OCI-LY1 (cell line): ENCODE results near the gene STAT5B.

Experiments used
- H2AFZ ChIP-seq: fragments of 200-600 bp; sonication (generic), shearing (Covaris generic); 2 replicates; pipeline ENCODE4 v1.6.0; 2014; ENCODE audit warnings: antibody characterized with exemption, mild to moderate bottlenecking, low read length
- H3F3A ChIP-seq: fragments of 200-600 bp; sonication (generic), shearing (Covaris generic); 2 replicates; pipeline ENCODE4 v1.6.0; 2014; ENCODE audit warnings: mild to moderate bottlenecking, antibody characterized with exemption, low read length, moderate library complexity; ENCODE audit not compliant: insufficient read depth
- H3K27ac ChIP-seq: fragments of 200-600 bp; sonication (generic); 2 replicates; pipeline ENCODE4 v1.5.1; 2014; ENCODE audit warnings: low read length, mixed run types, mild to moderate bottlenecking, low read depth; ENCODE audit not compliant: poor library complexity, severe bottlenecking
- H3K27me3 ChIP-seq: fragments of 200-600 bp; sonication (generic); 2 replicates; pipeline ENCODE4 v1.6.0; 2014; ENCODE audit warnings: antibody characterized with exemption, mild to moderate bottlenecking, low read length, moderate library complexity; ENCODE audit not compliant: insufficient read depth
- H3K36me3 ChIP-seq: fragments of 200-600 bp; sonication (generic); 2 replicates; pipeline ENCODE4 v1.6.1; 2014; ENCODE audit warnings: mild to moderate bottlenecking, antibody characterized with exemption, low read length, moderate library complexity, mixed read lengths; ENCODE audit not compliant: insufficient read depth
- H3K4me1 ChIP-seq: fragments of 200-600 bp; sonication (generic); 2 replicates; pipeline ENCODE4 v1.5.1; 2014; ENCODE audit warnings: mild to moderate bottlenecking, low read length, moderate library complexity; ENCODE audit not compliant: insufficient read depth, severe bottlenecking
- H3K4me2 ChIP-seq: fragments of 200-600 bp; sonication (generic), shearing (Covaris generic); 2 replicates; pipeline ENCODE4 v1.6.1; 2014; ENCODE audit warnings: low read length
- H3K4me3 ChIP-seq: fragments of 200-600 bp; sonication (generic); 2 replicates; pipeline ENCODE4 v1.5.1; 2014; ENCODE audit warnings: low read length, low read depth, mild to moderate bottlenecking, mixed read lengths; ENCODE audit not compliant: poor library complexity, severe bottlenecking
- H3K79me2 ChIP-seq: fragments of 200-600 bp; shearing (Covaris generic); 2 replicates; pipeline ENCODE4 v1.6.1; 2016; ENCODE audit warnings: mixed run types, low read length, mixed read lengths; ENCODE audit not compliant: insufficient read depth
- H3K9ac ChIP-seq: fragments of 200-600 bp; sonication (generic), shearing (Covaris generic); 2 replicates; pipeline ENCODE4 v1.6.1; 2014; ENCODE audit warnings: mild to moderate bottlenecking, low read length, mixed read lengths
- H3K9me2 ChIP-seq: fragments of 200-600 bp; sonication (generic), shearing (Covaris generic); 2 replicates; pipeline ENCODE4 v1.6.1; 2014; ENCODE audit warnings: low read depth, mild to moderate bottlenecking, low read length, mixed read lengths
- H3K9me3 ChIP-seq: fragments of 200-600 bp; shearing (Covaris generic); 2 replicates; pipeline ENCODE4 v1.6.1; 2014; ENCODE audit warnings: low read length, mixed read lengths
- H4K20me1 ChIP-seq: fragments of 200-600 bp; sonication (generic), shearing (Covaris generic); 2 replicates; pipeline ENCODE4 v1.6.0; 2016; ENCODE audit warnings: mild to moderate bottlenecking, low read length; ENCODE audit not compliant: insufficient read depth
- EZH2 ChIP-seq: fragments of 200-600 bp; sonication (generic), shearing (Covaris generic); IDR thresholded peaks from 2 replicates; pipeline ENCODE4 v1.8.0; 2017; ENCODE audit warnings: borderline replicate concordance, mixed run types, mild to moderate bottlenecking, antibody characterized with exemption, low read length, moderate library complexity, mixed read lengths
- TF ChIP-seq, protein P1 (sequence below): fragments of 200-600 bp; sonication (generic), shearing (Covaris generic); IDR thresholded peaks from 2 replicates; pipeline ENCODE4 v1.5.1; 2017; ENCODE audit warnings: mild to moderate bottlenecking, antibody characterized with exemption, low read length, moderate library complexity, mixed read lengths

Gene STAT5B

DNA sequence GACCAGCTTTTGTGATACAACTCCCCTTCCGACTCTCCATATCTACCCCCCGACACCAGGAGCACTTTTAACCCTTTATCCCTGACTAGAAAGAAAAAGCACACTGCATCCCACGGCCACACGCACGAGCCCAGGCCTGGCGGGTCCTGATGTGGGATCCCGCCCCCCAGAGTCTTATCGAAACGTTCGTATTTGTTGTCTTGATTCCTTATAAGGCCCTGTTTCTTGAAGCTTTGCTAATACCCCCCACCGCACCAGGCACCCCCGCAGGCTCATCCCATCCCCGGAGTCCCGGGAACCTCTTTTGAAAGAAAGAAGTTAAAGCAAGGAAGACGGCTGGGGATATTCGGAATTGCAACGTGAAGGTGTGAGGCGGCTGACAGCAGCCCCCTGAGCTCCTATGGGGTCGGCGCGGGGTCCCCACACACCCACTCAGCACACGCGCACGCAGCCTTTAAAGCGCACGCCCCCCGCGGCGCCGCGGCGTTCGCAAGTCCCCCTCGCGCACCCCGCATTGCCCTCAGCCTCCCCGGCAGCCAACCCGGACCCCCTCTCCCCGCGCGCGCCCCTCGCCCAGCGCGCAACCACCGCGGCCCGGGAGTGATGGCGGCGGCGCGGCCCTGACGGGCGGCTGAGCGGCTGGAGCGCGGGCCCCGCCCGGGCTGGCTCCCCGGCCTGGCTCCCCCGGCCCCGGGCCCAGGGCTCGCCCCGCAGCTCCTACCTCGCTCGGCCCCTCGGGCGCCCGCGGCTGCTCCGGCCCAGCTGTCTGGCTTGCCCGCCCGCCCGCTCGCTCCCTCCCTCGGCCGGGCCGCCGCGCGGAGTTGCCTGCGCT, 448 bp downstream of the STAT5B start:
- Histone ChIP-seq H3K4me3 (peak overlapping the region; percentile 93), H3K79me2 (no peaks in the 10 kb centered on the region), H3K4me2 (peak overlapping the region; percentile 99), H3K36me3 (no peaks in the 10 kb centered on the region), H4K20me1 (no peaks in the 10 kb centered on the region), H3K9me2 (no peaks in the 10 kb centered on the region), H3K4me1 (peaks cover 16% of the 10 kb centered on the region), H3K9ac (peak overlapping the region; percentile 82), H2AFZ (peak overlapping the region; percentile 86; the same call in 1 of the 2 replicates), H3K27ac (no peak overlapping the region), H3K27me3 (peaks cover 4% of the 10 kb centered on the region; the same call in 1 of the 2 replicates), H3F3A (no peaks in the 10 kb centered on the region), H3K9me3 (no peaks in the 10 kb centered on the region)
- TF ChIP-seq EZH2: no peak
- TF ChIP-seq, protein P1, sequence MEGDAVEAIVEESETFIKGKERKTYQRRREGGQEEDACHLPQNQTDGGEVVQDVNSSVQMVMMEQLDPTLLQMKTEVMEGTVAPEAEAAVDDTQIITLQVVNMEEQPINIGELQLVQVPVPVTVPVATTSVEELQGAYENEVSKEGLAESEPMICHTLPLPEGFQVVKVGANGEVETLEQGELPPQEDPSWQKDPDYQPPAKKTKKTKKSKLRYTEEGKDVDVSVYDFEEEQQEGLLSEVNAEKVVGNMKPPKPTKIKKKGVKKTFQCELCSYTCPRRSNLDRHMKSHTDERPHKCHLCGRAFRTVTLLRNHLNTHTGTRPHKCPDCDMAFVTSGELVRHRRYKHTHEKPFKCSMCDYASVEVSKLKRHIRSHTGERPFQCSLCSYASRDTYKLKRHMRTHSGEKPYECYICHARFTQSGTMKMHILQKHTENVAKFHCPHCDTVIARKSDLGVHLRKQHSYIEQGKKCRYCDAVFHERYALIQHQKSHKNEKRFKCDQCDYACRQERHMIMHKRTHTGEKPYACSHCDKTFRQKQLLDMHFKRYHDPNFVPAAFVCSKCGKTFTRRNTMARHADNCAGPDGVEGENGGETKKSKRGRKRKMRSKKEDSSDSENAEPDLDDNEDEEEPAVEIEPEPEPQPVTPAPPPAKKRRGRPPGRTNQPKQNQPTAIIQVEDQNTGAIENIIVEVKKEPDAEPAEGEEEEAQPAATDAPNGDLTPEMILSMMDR: no peak

DNA sequence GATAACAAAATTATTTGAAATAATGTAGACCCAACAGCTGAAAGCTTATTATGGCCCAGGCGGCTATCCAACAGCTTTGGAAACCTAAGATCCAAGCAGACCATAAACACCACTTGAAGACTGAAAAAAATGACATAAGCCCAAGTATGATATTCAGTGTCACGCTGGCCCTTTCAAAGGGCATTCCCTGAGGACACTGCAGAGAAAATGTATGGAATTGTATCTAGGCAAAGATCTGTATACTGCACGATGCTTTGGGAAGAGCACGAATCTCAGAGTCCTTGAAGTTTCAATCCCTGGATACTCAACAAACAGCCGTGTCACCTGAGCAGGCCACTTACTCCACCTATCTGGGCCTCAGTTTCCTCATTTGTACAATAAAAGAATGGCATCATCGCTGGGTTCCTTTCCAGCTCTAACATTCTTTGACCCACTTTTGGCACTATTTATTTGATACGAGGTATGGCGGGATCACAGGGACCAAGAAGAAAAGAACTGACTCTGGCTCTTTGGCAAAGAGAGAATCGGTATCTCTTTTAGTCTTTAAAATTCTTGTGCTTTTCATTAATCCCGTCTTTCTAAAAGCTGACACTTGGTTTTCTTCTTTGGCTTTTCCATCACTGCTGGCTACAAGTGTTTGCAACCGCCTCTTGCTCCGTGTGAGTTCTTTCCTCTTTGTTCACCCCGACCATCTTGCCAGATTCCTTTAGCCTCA, 1.2 kb downstream of the STAT5B start:
- Histone ChIP-seq H2AFZ (no peak overlapping the region), H3K27me3 (peaks cover 4% of the 10 kb centered on the region; the same call in 1 of the 2 replicates), H3K9me3 (no peaks in the 10 kb centered on the region), H3K27ac (no peak overlapping the region), H3K9me2 (no peaks in the 10 kb centered on the region), H3K4me2 (peak overlapping the region; percentile 99), H4K20me1 (no peaks in the 10 kb centered on the region), H3K4me3 (peak overlapping the region; percentile 93), H3K36me3 (no peaks in the 10 kb centered on the region), H3K9ac (peak overlapping the region; percentile 82), H3K4me1 (peaks cover 16% of the 10 kb centered on the region), H3K79me2 (no peaks in the 10 kb centered on the region), H3F3A (no peaks in the 10 kb centered on the region)
- no peak for TF ChIP-seq EZH2
- TF ChIP-seq, protein P1: no peak

DNA sequence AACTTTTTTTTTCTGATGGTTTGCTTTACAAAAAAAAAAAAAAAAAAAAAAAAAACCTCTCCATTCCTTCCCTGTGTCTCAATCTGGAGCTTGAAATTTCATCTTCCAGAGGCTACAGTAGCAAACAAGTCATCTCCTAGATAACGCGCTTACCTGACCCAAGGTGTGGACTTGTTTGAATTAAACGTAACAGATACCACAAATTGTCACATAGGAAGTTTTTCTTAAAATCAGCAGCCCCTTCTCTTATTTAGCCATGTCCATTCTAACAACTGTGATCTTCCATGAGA, 2.0 kb downstream of the STAT5B start:
- Histone ChIP-seq H3K9me2 (no peaks in the 10 kb centered on the region), H3K4me1 (peaks cover 16% of the 10 kb centered on the region), H3K4me3 (no peak overlapping the region)

More for the DNA sequence above, 2.0 kb downstream of the STAT5B start:
- TF ChIP-seq EZH2: no peak
- TF ChIP-seq, protein P1: no peak
- Histone ChIP-seq H3K36me3 (no peaks in the 10 kb centered on the region), H3K79me2 (no peaks in the 10 kb centered on the region), H4K20me1 (no peaks in the 10 kb centered on the region), H3K9ac (no peak overlapping the region), H3K27ac (no peak overlapping the region), H3K4me2 (no peak overlapping the region), H2AFZ (no peak overlapping the region), H3F3A (no peaks in the 10 kb centered on the region), H3K9me3 (no peaks in the 10 kb centered on the region), H3K27me3 (peaks cover 4% of the 10 kb centered on the region; the same call in 1 of the 2 replicates)
